Caki2 (cell line): ENCODE measurements around the gene PPP1R13B. TPM values are rescaled to one million over a fixed set of nuclear protein-coding genes. Genes with fewer than 3 reads are reported as not detected.

ENCODE experiments used
- DNase-seq: peaks from one replicate; pipeline ENCODE4 v3.0.0-alpha.2; 2015; ENCODE audit warnings: low read depth
- in situ Hi-C: cut with HindIII; loops from 2 replicates; pipeline ENCODE4 v1.10.0; 2016; ENCODE audit warnings: low sequenced_read_pairs, low pct_unique_long_range_greater_than_20kb, mixed read lengths
- total RNA-seq: library from RNA; depleted of rRNA; stranded (reverse); fragments of >200 nt; shearing (Covaris generic); gene quantifications from 2 replicates; pipeline ENCODE4 v1.2.3, GENCODE V29; 2014; ENCODE audit warnings: low replicate concordance

The PPP1R13B gene
- total RNA-seq, 1 experiment from 2014 or later, result 2.5 TPM

DNA sequence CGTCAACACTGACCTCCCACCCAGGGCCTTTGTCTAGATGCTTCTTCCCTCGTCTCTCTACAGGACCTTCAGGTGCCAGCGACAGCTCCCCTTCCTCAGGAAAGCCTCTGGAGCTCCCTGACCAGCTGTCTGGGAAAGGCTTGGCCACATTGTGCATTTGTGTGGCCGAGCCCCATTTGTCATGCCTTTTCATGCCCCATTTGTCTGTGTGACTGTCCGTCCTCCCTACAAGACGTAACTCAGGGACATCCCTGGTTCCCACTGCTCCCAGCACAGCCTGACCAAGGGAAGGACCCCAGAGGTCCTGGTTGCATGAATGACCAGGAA, 107.9 kb downstream of the PPP1R13B start:
- no peak for DNase-seq
- in situ Hi-C loops, result no loop called here

DNA sequence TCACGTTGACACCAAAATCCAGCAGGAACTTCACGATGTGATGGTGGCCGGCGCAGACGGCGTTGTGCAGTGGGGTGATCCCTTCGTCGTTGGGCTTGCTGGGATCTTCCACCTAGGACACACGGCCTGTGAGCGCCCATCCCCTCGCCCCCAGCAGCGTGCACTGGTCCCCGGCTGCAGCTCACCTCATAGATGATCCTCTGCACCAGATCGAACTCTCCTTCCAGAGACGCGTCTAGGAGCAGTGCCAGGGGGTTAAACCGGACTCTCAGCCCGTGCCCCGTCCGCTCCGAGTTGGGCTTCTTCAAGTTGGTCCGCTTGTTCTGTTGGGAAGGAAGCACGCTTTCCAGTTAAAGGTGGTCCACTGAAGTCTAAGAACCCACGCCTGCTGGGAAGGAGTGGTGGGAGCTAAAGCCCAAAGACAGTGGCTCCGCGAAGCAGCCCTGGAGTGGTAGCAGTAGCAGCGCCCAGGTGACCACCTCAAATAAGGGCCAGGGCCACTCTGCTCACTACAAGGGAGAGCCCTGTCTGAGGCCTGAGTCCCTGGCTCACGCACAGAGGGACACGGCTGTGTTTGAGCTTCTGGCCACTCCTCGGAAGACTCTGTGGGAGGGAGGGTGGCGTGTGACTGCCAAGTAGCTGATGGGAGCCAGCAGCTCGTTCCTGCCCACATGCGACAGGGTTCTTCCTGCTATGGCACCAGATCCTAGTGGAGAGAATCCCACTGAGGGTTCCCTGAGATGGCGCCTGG, 108.5 kb downstream of the PPP1R13B start:
- in situ Hi-C loops, result no loop called here
- no peak for DNase-seq

DNA sequence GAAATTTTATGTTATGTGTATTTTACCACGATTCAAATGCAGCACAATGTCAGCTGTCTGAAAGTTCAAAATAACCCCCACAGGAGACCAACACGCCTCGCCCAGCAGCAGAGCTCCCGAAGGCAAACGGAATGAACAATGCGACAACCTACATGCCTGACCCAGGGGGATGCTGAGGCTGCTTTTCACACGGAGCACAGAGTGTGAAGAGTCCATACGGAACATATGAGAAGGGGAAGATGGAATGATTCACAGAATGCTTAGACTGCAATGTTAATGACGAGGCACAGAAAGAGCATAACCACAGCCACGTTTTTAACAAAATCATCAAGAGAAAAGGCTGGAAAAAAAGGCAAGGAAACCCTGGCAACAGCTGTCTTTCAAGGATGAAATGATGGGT, 109.2 kb downstream of the PPP1R13B start:
- in situ Hi-C loops, result no loop called here
- DNase-seq, result no peak

DNA sequence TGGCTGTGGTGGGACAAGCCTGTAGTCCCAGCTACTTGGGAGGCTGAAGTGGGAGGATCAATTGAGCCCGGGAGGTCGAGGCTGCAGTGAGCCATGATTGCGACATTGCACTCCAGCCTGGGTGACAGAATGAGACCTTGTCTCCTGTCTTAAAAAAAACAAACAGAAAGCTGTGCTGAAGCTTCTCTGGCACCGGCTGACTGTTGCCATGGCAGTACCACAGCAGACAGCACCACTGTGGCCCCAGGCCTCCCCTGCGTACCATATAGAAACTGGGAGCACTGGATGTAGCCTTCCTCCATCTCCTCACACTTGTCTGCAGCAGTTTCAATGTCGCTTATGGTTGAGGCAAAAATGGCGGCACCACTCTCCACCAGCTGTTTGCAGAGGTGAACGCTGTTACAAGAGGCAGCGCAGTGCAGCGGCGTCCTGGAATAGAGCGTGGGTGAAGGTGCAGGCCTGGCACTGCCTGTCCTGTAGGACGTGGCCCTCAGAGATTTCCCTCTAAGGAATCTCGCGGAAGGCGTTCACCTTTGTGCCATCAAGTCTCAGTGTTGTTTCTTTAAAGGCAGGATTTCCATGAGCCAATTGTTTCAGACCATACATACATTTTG, 109.8 kb downstream of the PPP1R13B start:
- in situ Hi-C loops, result no loop called here
- DNase-seq, result no peak

DNA sequence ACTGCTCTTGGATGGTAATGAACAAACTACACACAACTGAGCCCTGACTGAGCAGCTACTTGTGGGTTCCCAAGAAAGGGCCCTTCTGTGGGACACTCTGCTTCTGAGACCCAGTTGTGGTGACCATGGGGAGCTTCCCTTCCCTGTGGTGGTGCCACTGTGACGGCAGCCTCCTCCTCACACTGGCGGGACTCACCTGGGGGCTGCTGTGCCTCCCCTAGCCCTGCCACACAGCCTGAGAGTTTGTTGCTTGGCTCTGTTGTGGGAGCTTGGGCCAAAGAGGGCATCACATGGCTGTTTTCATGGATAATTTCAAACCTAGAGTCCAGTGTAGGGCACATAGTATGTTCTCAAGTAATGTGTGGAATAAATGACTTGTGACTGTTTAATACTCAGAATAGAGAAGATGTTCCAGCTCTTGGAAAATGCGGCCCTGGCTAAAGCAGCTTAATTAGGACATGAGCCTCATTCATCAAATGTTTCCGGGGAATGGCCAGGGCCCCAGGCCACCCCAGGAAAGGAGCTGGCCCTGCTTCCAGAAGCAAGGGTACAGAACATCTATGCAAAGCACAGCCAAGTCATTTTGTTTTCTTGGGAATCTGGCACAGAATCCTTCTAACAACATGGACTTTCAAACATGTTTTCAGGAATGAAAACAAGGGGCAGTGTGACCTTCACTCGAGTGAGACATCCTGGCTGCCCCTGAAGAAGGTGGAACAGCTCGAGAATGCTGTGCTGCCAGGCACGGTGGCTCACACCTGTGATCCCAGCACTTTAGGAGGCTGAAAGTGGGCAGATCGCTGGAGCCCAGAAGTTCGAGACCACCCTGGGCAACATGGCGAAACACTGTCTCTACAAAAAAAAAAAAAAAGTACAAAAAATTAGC, 110.6 kb downstream of the PPP1R13B start:
- in situ Hi-C loops, result no loop called here
- no peak for DNase-seq

DNA sequence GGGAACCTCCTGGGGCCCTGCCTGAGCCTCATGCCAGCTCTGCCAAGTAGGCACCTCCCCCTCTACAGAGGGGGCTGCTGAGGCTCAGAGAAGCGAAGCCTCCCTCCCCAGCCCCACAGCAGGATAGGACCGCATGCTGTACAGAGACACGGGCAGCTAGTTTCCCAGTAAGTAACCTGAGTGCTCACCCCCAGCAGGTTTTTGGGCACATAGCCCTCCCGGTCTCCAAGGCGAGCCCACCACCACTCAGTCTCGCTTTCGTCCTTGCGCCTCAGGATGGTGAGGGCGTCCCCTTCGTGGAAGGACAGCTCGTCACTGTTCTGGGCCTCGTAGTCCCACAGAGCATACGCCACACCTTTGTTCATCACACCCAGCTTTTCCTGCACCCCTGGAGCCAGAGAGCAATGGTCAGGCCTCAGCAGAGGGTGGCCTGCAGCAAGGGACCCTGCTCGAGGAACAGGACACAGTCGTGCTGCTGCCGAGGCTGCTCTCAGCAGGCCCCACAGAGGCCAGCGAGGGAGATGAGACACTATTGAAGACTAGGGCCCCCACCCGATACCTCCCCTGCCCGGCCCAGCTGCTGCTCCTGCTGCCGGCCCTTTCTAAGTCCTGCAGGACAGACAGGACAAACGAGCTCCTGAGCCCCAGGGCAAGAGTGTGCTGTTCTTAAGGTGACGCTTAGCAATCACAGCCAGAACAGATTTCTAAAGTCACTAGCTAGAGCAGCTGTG, 111.4 kb downstream of the PPP1R13B start:
- in situ Hi-C loops, result no loop called here
- DNase-seq, result no peak

DNA sequence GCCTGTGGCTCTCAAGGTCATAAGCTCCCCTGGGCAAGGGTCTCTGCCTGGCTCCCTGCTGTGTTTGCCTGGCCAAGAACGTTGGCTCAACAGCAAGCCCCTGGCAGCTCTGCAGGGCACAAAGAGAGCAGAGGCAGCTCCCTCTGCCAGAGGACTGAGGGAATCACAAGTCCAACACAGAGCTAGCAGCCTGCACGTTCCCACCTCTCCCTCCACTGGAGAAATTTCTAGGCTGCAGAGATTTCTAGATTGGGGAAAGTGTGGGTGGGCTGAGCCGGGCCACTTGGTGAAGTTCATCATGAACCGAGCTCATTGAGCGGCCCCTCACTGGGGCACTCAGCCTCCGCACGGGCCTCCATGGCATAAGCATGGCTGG, 111.9 kb downstream of the PPP1R13B start:
- in situ Hi-C loops, result no loop called here
- DNase-seq, result no peak

DNA sequence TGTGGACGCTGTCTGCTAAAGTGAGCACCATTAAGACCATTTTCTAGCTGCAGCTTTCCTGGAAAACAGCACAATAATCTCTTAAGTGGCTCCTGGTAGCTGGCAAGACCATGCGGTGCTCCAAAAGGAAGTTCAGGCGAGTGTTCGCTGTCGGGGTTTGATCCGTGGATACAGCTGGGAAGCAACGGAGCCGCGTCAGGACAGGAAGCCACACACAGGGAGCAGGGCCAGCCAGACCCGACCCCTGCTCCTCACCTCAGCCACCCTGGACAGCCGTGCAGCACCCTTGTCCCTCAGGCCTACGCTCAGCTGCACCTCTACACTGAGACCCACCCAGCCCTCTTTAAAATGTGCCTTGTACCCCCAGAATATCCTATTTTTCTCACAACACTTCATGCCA, 112.4 kb downstream of the PPP1R13B start:
- in situ Hi-C loops, result no loop called here

DNA sequence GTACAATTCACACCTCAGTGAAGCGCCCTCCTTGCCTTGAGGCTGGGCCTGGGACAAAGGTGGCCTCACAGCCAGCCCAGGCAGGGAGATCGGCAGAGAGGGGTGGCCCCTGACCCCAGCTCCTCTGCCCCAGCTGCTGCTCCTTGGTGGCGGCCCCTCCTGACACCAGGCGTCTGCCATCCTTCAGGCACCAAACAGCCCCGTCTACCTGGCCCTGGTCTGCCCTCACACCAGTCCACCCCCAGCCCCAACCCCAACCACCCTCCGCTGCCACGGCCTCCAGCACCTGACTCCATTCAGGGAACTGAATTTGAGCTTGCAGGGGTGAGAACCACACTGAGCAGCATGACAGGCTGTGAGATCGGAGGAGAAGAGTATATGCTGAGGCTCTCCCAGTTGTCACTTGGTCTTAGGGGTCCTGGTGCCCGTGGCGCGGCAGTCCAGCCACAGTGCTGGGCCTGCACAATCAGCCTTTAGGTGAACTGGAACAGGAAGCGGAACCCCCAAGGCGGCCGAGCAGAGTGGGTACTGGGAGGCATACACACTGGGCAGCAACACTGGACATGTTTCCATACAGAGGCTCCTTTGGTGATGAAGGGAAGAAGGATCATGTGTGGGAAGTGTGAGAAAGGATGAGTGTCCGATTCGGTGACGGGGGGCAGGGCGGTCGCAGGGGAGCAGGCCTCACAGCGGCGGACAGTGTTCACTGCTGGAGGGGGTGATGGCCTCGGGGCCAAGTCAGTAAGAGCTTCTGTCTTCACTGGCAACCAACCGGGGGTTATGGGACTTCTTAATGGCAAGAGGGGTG, 113.1 kb downstream of the PPP1R13B start:
- DNase-seq, result no peak
- in situ Hi-C loops, result no loop called here

More for the DNA sequence above, 112.4 kb downstream of the PPP1R13B start:
- no peak for DNase-seq

DNA sequence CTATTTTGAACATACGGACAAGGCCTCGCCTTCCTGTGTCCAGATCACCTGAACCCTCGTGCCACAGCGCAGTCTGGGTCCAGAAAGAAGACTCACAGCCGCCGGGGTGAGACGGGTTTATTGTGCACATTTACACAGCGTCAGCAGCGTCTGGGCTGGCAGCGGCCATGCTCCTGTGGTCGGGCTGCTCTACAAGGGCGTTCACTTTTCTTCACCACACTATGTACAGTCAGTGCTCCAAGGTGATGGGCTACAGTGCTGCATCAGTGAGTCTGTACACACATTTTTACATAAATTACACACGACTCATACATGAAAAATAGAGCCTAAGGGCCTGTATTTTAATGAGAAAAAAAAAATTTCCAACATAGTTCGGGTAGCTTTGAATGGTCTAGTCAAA, 113.7 kb downstream of the PPP1R13B start:
- DNase-seq, result peak; percentile 8
- in situ Hi-C loops, result no loop called here

DNA sequence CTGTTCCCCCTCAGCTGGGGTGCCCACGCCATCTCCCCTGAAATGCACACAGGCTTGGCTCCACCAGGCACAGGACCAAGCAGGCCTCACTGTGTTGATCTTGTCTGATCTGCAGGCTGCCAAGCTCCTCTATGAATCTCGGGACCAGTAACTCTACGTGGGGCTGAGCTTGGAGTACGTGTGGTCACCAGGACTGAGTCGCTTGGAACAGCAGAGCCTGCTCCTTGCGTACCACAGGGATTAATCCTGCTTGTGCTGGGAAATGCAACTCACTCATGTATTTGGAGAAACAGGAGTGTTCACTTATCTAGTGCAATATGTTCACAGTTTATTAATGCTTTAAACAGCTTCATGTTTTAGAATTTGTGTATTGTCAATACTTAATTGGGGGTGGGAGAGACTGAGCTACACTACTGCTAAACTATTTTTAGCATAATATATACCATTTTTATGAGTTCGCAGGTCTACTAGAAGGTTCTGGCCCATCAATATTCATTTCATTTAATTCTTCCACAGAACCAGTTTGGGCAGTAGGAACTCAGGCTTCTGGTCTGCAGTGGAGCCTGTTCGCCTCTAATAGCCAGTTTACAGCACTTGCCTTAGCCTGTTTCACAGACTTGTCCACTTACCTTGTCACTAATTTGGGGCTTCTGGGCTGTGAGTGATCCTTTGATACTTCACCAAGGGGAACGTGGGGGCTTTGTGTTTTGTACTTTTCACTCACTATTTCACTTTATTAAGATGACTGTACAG, 114.3 kb downstream of the PPP1R13B start:
- DNase-seq, result no peak
- in situ Hi-C loops, result no loop called here

DNA sequence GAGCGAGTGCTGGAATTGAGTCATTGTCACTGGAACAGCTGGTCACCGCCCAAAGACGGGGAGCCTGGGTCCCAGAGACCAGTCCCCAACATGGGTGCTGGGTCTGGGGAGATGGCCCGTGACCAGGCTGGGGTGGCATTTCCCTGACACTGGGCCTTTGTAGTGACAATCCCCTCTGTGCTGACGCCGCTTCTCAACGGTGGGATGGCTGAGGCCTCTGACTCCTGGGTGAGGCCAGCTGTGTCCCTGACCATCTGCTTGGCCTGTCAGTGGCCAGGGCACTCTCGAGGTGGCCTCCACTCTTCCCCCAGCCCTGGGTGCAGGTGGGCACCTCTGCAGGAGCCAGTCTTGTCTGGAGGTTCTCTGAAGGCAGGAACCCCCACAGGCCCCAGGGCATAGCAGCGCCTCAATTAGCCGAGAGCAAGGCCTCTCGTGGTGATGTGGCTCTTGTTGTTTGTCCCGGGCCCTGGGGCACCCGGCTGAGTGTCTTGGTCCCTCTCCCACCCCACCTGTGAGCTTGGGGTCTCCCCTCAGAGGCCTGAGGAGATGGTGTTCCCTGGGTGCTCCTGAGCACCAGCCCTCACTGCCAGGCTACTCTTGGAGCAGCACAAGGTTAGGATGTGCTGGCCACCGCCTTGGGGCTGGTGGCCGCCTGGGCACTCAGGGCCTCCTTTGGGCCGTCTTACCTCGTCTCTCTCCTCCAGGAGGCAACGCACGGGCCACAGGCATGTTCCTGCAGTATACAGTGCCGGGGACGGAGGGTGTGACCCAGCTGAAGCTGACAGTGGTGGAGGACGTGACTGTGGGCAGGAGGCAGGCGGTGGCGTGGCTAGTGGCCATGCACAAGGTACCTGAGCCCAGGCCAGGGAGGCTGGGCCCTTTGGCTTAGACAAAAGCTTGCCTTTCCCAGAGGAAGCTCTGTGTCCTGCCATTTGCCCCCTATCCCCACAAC, 115.2 kb downstream of the PPP1R13B start:
- in situ Hi-C loops, result no loop called here
- no peak for DNase-seq

DNA sequence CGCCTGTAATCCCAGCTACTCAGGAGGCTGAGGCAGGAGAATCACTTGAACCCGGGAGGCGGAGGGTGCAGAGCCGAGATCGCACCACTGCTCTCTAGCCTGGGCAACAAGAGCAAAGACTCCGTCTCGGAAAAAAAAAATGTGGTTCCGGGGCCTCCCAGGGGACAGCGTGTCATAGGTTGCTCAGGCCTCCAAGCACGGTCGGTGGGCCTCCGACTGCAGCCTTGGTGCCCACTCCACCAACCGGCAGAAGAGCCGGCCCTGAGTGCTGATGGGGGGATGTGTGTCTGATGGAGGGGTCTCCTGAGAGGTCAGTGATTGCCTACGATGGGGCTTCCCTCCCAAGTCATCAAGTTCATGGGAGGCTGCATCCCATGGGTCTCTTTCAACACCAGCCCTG, 115.9 kb downstream of the PPP1R13B start:
- DNase-seq, result no peak
- in situ Hi-C loops, result no loop called here

DNA sequence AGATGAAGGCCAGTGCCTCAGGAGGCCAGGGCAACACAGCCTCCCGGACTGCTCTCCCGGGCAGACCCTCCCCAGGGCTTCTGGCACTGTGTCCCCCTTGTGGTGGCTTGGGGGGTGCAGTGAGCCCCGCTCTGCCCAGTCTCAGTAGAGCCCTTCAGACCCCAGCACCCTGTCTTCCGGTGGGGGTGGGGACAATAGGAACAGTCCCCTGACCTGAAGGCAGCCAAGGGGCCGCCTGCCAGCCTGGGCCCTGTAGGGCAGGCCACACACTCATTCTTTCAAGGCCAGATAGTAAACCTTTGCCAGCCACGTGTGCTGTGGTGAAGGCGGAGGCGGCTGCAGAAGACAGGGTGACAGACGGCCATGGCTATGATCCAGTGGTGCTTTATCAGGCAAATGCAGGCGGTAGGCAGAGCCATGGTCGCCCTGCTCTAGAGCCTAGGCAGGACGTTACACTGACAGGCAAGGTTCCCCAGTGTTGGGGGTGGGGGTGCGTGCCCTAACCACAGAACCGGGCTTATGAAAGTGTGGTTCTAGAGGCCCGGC, 116.8 kb downstream of the PPP1R13B start:
- no peak for DNase-seq
- in situ Hi-C loops, result no loop called here

DNA sequence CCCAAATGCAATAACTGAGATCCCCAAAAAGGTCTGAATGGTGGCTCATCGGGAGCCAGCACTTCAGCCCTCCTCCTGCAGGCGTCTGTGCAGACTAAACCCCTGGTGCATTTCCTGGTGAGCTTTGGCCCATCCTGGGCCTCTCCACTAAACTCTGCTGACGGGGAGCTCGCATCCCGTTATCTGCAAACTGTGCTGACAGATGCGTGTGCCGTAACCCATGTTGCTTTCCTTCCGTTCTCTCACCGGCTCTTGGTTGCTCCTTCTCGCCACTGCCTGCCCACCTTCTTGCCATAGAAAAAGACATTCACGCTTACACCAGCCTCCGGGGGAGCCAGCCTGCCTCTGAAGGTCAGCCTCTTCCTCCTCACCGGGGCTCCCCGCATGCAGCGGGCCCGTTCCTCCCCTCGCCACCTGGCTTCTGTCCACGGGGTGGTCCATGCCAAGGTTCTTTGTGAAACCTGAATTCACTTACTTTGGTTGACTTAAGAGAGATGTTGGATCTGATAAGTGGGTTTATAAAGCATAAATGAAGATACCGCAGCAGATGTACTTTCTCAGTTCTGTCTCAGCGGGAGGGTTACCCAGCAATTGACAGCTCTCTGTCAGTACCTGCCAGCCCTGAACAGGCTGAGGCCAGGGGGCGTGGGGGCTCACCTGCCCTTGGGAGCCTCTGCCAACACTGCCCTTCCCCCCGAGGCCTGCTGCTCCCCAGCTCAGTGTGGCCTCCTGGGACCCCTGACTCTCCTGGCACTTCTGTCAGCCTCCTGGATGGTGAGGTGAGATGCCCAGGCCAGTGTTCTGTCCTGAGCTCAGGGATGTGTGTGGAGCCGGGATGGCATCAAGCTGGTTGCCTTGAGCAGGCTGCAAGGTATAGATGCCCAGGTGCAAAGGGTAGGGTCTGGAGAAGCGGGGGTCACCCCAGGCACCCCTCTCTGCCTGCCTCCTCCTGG, 117.6 kb downstream of the PPP1R13B start:
- DNase-seq, result no peak
- in situ Hi-C loops, result no loop called here
